ENCODE measurements around the gene AFP. TPM values are rescaled to one million over a fixed set of nuclear protein-coding genes. Genes with fewer than 3 reads are reported as not detected.

The AFP gene
- total and polyA plus RNA-seq, 2 donors from 2014 or later = 11.6 TPM; not detected in 1

DNA sequence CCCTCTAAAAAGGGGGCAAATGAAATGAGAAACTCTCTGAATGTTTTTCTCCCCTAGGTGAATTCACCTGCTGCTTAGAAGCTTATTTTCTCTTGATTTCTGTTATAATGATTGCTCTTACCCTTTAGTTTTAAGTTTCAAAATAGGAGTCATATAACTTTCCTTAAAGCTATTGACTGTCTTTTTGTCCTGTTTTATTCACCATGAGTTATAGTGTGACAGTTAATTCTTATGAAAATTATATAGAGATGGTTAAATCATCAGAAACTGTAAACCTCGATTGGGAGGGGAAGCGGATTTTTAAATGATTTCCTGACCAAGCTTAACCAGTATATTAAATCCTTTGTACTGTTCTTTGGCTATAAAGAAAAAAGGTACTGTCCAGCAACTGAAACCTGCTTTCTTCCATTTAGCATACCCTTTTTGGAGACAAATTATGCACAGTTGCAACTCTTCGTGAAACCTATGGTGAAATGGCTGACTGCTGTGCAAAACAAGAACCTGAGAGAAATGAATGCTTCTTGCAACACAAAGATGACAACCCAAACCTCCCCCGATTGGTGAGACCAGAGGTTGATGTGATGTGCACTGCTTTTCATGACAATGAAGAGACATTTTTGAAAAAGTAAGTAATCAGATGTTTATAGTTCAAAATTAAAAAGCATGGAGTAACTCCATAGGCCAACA is 27.7 kb upstream of the AFP start:
- Histone ChIP-seq H3K27me3 (ENCODE audit: control insufficient read depth, insufficient read depth, low read length) (no peaks in the 10 kb centered on the region), H3K36me3 (ENCODE audit: control insufficient read depth in 2 of 3, insufficient read depth in 3 of 3, low read length in 3 of 3) (no peaks in the 10 kb centered on the region), H3K4me3 (ENCODE audit: low read length in 3 of 3) (no peak overlapping the region), H3K27ac (ENCODE audit: low read depth in 2 of 2, low read length in 2 of 2) (no peak overlapping the region), H3K4me1 (ENCODE audit: control insufficient read depth in 2 of 3, insufficient read depth in 2 of 3, low read depth in 1 of 3, low read length in 3 of 3) (no peaks in the 10 kb centered on the region), H3K9ac (ENCODE audit: low read length in 3 of 3) (no peak overlapping the region), H3K9me3 (ENCODE audit: control insufficient read depth in 2 of 3, insufficient read depth in 1 of 3, low read length in 3 of 3) (no peaks in the 10 kb centered on the region)
- FAIRE-seq (no peak), DNase-seq (no peak)
- TF ChIP-seq, protein P1, sequence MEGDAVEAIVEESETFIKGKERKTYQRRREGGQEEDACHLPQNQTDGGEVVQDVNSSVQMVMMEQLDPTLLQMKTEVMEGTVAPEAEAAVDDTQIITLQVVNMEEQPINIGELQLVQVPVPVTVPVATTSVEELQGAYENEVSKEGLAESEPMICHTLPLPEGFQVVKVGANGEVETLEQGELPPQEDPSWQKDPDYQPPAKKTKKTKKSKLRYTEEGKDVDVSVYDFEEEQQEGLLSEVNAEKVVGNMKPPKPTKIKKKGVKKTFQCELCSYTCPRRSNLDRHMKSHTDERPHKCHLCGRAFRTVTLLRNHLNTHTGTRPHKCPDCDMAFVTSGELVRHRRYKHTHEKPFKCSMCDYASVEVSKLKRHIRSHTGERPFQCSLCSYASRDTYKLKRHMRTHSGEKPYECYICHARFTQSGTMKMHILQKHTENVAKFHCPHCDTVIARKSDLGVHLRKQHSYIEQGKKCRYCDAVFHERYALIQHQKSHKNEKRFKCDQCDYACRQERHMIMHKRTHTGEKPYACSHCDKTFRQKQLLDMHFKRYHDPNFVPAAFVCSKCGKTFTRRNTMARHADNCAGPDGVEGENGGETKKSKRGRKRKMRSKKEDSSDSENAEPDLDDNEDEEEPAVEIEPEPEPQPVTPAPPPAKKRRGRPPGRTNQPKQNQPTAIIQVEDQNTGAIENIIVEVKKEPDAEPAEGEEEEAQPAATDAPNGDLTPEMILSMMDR (IDR thresholded peaks at IDR 0.05; ENCODE audit: borderline replicate concordance, extremely low read depth, insufficient read depth) = no peak
- intact Hi-C loops (cut with DNase I) = no loop called here

DNA sequence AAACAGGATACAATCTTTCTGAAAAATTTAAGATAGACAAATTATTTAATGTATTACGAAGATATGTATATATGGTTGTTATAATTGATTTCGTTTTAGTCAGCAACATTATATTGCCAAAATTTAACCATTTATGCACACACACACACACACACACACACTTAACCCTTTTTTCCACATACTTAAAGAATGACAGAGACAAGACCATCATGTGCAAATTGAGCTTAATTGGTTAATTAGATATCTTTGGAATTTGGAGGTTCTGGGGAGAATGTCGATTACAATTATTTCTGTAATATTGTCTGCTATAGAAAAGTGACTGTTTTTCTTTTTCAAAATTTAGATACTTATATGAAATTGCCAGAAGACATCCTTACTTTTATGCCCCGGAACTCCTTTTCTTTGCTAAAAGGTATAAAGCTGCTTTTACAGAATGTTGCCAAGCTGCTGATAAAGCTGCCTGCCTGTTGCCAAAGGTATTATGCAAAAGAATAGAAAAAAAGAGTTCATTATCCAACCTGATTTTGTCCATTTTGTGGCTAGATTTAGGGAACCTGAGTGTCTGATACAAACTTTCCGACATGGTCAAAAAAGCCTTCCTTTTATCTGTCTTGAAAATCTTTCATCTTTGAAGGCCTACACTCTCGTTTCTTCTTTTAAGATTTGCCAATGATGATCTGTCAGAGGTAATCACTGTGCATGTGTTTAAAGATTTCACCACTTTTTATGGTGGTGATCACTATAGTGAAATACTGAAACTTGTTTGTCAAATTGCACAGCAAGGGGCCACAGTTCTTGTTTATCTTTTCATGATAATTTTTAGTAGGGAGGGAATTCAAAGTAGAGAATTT is 26.8 kb upstream of the AFP start:
- intact Hi-C loops (cut with DNase I) = no loop called here
- no peak overlapping the region for H3K4me3 ChIP-seq (ENCODE audit: low read length in 3 of 3)
- no peak overlapping the region for H3K27ac ChIP-seq (ENCODE audit: low read depth in 2 of 2, low read length in 2 of 2)
- H3K4me1 ChIP-seq (ENCODE audit: control insufficient read depth in 2 of 3, insufficient read depth in 2 of 3, low read depth in 1 of 3, low read length in 3 of 3) = no peaks in the 10 kb centered on the region
- TF ChIP-seq, protein P1 (IDR thresholded peaks at IDR 0.05; ENCODE audit: borderline replicate concordance, extremely low read depth, insufficient read depth) = no peak
- H3K9me3 ChIP-seq (ENCODE audit: control insufficient read depth in 2 of 3, insufficient read depth in 1 of 3, low read length in 3 of 3) = no peaks in the 10 kb centered on the region
- H3K27me3 ChIP-seq (ENCODE audit: control insufficient read depth, insufficient read depth, low read length) = no peaks in the 10 kb centered on the region
- no peaks in the 10 kb centered on the region for H3K36me3 ChIP-seq (ENCODE audit: control insufficient read depth in 2 of 3, insufficient read depth in 3 of 3, low read length in 3 of 3)
- FAIRE-seq (no peak), DNase-seq (no peak)
- H3K9ac ChIP-seq (ENCODE audit: low read length in 3 of 3) = no peak overlapping the region

DNA sequence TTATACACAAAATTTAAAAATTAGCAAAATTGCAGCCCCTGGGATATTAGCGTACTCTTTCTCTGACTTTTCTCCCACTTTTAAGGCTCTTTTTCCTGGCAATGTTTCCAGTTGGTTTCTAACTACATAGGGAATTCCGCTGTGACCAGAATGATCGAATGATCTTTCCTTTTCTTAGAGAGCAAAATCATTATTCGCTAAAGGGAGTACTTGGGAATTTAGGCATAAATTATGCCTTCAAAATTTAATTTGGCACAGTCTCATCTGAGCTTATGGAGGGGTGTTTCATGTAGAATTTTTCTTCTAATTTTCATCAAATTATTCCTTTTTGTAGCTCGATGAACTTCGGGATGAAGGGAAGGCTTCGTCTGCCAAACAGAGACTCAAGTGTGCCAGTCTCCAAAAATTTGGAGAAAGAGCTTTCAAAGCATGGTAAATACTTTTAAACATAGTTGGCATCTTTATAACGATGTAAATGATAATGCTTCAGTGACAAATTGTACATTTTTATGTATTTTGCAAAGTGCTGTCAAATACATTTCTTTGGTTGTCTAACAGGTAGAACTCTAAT is 26.0 kb upstream of the AFP start:
- H3K9me3 ChIP-seq (ENCODE audit: control insufficient read depth in 2 of 3, insufficient read depth in 1 of 3, low read length in 3 of 3) = no peaks in the 10 kb centered on the region
- no peak overlapping the region for H3K27ac ChIP-seq (ENCODE audit: low read depth in 2 of 2, low read length in 2 of 2)
- H3K27me3 ChIP-seq (ENCODE audit: control insufficient read depth, insufficient read depth, low read length) = no peaks in the 10 kb centered on the region
- TF ChIP-seq, protein P1 (IDR thresholded peaks at IDR 0.05; ENCODE audit: borderline replicate concordance, extremely low read depth, insufficient read depth) = no peak
- no peaks in the 10 kb centered on the region for H3K4me1 ChIP-seq (ENCODE audit: control insufficient read depth in 2 of 3, insufficient read depth in 2 of 3, low read depth in 1 of 3, low read length in 3 of 3)
- DNase-seq (no peak), FAIRE-seq (no peak)
- H3K9ac ChIP-seq (ENCODE audit: low read length in 3 of 3) = no peak overlapping the region
- H3K36me3 ChIP-seq (ENCODE audit: control insufficient read depth in 2 of 3, insufficient read depth in 3 of 3, low read length in 3 of 3) = no peaks in the 10 kb centered on the region
- intact Hi-C loops (cut with DNase I) = no loop called here
- no peak overlapping the region for H3K4me3 ChIP-seq (ENCODE audit: low read length in 3 of 3)

All from kidney (tissue), 14 donors.